Endodermal cell (in vitro differentiated cells): ENCODE measurements around the gene CD300H. TPM values are rescaled to one million over a fixed set of nuclear protein-coding genes. Genes with fewer than 3 reads are reported as not detected.

ENCODE experiments used
- DNase-seq: peaks from one replicate; pipeline ENCODE4 v3.0.0-alpha.2; 2017
- H3K27ac ChIP-seq: 2 replicates; pipeline ENCODE4 v1.5.1; 2013; ENCODE audit warnings: mild to moderate bottlenecking, low read depth, low read length, moderate library complexity
- H3K27me3 ChIP-seq: 2 replicates; pipeline ENCODE4 v1.6.1; 2013; ENCODE audit warnings: mild to moderate bottlenecking, low read length, moderate library complexity; ENCODE audit not compliant: insufficient read depth, control insufficient read depth, poor library complexity, severe bottlenecking
- H3K36me3 ChIP-seq: 2 replicates; pipeline ENCODE4 v1.7.0; 2013; ENCODE audit warnings: mild to moderate bottlenecking, low read length, moderate library complexity; ENCODE audit not compliant: control insufficient read depth, insufficient read depth
- H3K4me1 ChIP-seq: one replicate; pipeline ENCODE4 v1.7.0; 2013; ENCODE audit warnings: low read length; ENCODE audit not compliant: control insufficient read depth, insufficient read depth
- H3K4me3 ChIP-seq: 2 replicates; pipeline ENCODE4 v1.5.1; 2013; ENCODE audit warnings: mild to moderate bottlenecking, low read length, moderate library complexity
- H3K9ac ChIP-seq: 2 replicates; pipeline ENCODE4 v1.6.1; 2013; ENCODE audit warnings: mild to moderate bottlenecking, low read length, moderate library complexity; ENCODE audit not compliant: poor library complexity, severe bottlenecking; ENCODE audit errors: extremely low read depth
- H3K9me3 ChIP-seq: 2 replicates; pipeline ENCODE4 v1.6.1; 2013; ENCODE audit warnings: mild to moderate bottlenecking, low read length, moderate library complexity; ENCODE audit not compliant: control insufficient read depth
- H3K27ac Mint-ChIP-seq: 2 replicates; pipeline ENCODE4 v1.8.0; 2020; ENCODE audit warnings: mixed read lengths
- H3K27me3 Mint-ChIP-seq: 2 replicates; pipeline ENCODE4 v1.8.0; 2021; ENCODE audit warnings: mild to moderate bottlenecking, mixed read lengths; ENCODE audit not compliant: insufficient read depth
- H3K36me3 Mint-ChIP-seq: 2 replicates; pipeline ENCODE4 v1.8.0; 2020; ENCODE audit warnings: low read depth, mixed read lengths
- H3K4me1 Mint-ChIP-seq: 2 replicates; pipeline ENCODE4 v1.8.0; 2020; ENCODE audit warnings: mixed read lengths
- H3K4me3 Mint-ChIP-seq: 2 replicates; pipeline ENCODE4 v1.8.0; 2020; ENCODE audit warnings: mild to moderate bottlenecking, moderate library complexity, mixed read lengths
- H3K9me3 Mint-ChIP-seq: 2 replicates; pipeline ENCODE4 v1.8.0; 2020; ENCODE audit warnings: mild to moderate bottlenecking, mixed read lengths
- CTCF ChIP-seq: fragments of 200-600 bp; sonication (generic); conservative IDR thresholded peaks from 2 replicates; pipeline ENCODE4 v1.5.0; 2021; ENCODE audit warnings: antibody characterized with exemption, mild to moderate bottlenecking
- WGBS, 2 experiments: methylation state at CpG; one replicate each; pipeline versions ENCODE4 v1.1.5 to v1.1.7; 2013; ENCODE audit warnings: missing lambda C conversion rate in 2 of 2, mixed read lengths in 1 of 2; ENCODE audit not compliant: insufficient coverage in 1 of 2, insufficient read length in 1 of 2; 5-methylcytosine and 5-hydroxymethylcytosine counted together
- total RNA-seq, 2 donors: library from RNA; stranded (reverse); fragmentation: NEBNext Ultra II Directional in 1 of 2; extraction: Animal tissue kit (Norgen Biotek cat#: 25700) in 1 of 2; gene quantifications; 2 replicates in 1 of 2; 3 replicates in 1 of 2; pipeline ENCODE4 v1.2.1, GENCODE V29; 2021

Gene CD300H
- total RNA-seq, 2 donors from 2014 or later = not detected

- H3K27ac Mint-ChIP-seq = no peak overlapping the region
- Histone ChIP-seq H3K4me3 (no peak overlapping the region), H3K27ac (no peak overlapping the region), H3K4me1 (no peaks in the 10 kb centered on the region), H3K9me3 (no peaks in the 10 kb centered on the region), H3K36me3 (no peaks in the 10 kb centered on the region), H3K27me3 (peaks cover 5% of the 10 kb centered on the region), H3K9ac (no peak overlapping the region)
- 80% methylated on average over 9 to 10 of the region's 10 CpGs for WGBS, 2 experiments
- H3K9me3 Mint-ChIP-seq = peaks cover 11% of the 10 kb centered on the region
- TF ChIP-seq CTCF = no peak
- H3K4me1 Mint-ChIP-seq = no peaks in the 10 kb centered on the region
- H3K36me3 Mint-ChIP-seq = no peaks in the 10 kb centered on the region
- H3K27me3 Mint-ChIP-seq = peaks cover 34% of the 10 kb centered on the region
- H3K4me3 Mint-ChIP-seq = no peak overlapping the region
- no peak for DNase-seq
These were observed 44.8 kb downstream of the CD300H start for GRCh38 chr17:74522381-74523105.

- H3K27ac ChIP-seq = no peak overlapping the region
- TF ChIP-seq CTCF = no peak
- Mint-ChIP-seq H3K27me3 (peaks cover 36% of the 10 kb centered on the region), H3K27ac (no peak overlapping the region), H3K9me3 (peaks cover 11% of the 10 kb centered on the region), H3K4me1 (no peaks in the 10 kb centered on the region), H3K4me3 (no peak overlapping the region), H3K36me3 (no peaks in the 10 kb centered on the region)
- WGBS, 2 experiments = 82 to 94% methylated on average over 3 to 9 of the region's 9 CpGs
- peaks cover 5% of the 10 kb centered on the region for H3K27me3 ChIP-seq
- no peak overlapping the region for H3K4me3 ChIP-seq
- H3K9ac ChIP-seq = no peak overlapping the region
- no peaks in the 10 kb centered on the region for H3K9me3 ChIP-seq
- DNase-seq = peak; percentile 32
- no peaks in the 10 kb centered on the region for H3K4me1 ChIP-seq
- no peaks in the 10 kb centered on the region for H3K36me3 ChIP-seq
These were observed 45.6 kb downstream of the CD300H start for GRCh38 chr17:74521701-74522201.

GRCh38 chr17:74520790-74521480 is 46.4 kb downstream of the CD300H start:
- TF ChIP-seq CTCF = no peak
- Histone ChIP-seq H3K27me3 (peaks cover 5% of the 10 kb centered on the region), H3K36me3 (no peaks in the 10 kb centered on the region), H3K4me3 (no peak overlapping the region), H3K27ac (no peak overlapping the region), H3K4me1 (no peaks in the 10 kb centered on the region), H3K9ac (no peak overlapping the region), H3K9me3 (no peaks in the 10 kb centered on the region)
- DNase-seq = no peak
- no peaks in the 10 kb centered on the region for H3K36me3 Mint-ChIP-seq
- peaks cover 14% of the 10 kb centered on the region for H3K9me3 Mint-ChIP-seq
- no peaks in the 10 kb centered on the region for H3K4me1 Mint-ChIP-seq
- 93% methylated on average over 17 to 21 of the region's 21 CpGs for WGBS, 2 experiments
- H3K4me3 Mint-ChIP-seq = no peak overlapping the region
- H3K27me3 Mint-ChIP-seq = peaks cover 42% of the 10 kb centered on the region
- no peak overlapping the region for H3K27ac Mint-ChIP-seq
